Measurements from ENCODE around the gene HDAC5.

The HDAC5 gene

DNA sequence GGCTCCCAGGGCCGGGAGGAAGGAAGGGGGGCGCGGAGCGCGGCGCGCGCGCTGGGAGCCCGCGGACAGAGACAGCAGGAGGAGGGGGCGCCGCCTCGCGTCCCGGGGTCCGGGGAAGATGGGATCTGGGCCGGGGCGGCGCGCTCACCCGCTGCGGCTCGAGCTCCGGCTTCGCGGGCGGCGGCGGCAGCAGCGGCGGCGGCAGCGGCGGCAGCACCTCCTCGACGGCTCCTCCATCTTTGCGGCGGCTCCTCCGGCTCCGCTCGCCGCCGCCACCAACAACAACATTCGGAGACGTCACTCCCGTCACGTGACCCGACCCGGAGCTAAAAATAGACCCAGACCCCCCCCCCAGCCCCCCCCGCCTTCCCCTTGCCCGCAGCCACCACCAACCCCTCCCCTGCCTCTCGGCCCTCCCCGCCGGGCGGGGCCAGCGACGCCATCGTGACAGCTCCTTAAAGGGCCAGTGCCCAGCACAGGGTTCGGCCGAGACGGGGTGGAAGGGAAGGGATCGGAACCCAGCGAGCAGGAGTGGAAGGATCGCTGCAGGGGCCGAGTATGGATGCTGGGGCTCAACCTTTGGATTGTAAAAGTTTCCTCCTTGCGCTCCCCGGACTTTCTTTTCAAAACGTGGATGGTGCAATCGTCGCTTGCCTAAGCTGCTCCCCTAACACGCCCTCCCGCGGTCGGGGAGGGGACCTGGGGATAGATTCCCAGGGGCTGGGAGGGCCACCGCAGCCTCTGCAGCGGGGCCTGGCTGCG lies at the start of gene HDAC5:
TSS of gene HDAC5 (minus strand) at position 286 of the 762 bp plus-strand sequence. CDS start 6,126 bp downstream, outside the sequence.
- H3K4me3 ChIP-seq (ENCODE audit: low read depth, low read length): peak within 1 kb of the TSS; percentile 92
- TF ChIP-seq, protein P1, sequence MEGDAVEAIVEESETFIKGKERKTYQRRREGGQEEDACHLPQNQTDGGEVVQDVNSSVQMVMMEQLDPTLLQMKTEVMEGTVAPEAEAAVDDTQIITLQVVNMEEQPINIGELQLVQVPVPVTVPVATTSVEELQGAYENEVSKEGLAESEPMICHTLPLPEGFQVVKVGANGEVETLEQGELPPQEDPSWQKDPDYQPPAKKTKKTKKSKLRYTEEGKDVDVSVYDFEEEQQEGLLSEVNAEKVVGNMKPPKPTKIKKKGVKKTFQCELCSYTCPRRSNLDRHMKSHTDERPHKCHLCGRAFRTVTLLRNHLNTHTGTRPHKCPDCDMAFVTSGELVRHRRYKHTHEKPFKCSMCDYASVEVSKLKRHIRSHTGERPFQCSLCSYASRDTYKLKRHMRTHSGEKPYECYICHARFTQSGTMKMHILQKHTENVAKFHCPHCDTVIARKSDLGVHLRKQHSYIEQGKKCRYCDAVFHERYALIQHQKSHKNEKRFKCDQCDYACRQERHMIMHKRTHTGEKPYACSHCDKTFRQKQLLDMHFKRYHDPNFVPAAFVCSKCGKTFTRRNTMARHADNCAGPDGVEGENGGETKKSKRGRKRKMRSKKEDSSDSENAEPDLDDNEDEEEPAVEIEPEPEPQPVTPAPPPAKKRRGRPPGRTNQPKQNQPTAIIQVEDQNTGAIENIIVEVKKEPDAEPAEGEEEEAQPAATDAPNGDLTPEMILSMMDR (IDR thresholded peaks at IDR 0.05; ENCODE audit: insufficient read depth, low read depth, low read length, missing control alignments): peak; percentile 67
- peak; percentile 96 for DNase-seq (ENCODE audit: low read depth)

DNA sequence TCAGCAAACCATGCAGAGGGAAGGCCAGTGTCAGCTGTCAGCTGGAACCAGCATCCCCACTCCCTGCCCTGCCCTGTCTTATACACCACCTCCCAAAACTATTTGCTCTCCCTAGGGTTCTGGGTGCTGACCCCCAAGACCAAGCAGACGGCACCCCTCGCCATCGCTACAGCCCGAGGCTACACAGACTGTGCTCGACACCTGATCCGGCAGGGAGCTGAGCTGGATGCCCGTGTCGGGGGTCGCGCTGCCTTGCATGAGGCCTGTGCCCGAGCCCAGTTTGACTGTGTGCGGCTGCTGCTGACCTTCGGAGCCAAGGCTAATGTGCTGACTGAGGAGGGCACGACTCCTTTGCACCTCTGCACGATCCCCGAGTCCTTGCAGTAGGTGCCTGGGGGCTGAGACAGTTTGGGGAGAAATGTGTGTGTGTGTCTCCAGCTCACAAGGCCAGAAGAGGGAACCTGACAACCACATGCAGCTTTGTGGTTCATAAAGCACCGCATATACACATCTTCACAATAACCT lies 48.6 kb upstream of the HDAC5 start:
- no peak for DNase-seq (ENCODE audit: low read depth)
- H3K4me3 ChIP-seq (ENCODE audit: low read depth, low read length): no peak overlapping the region
- TF ChIP-seq, protein P1 (IDR thresholded peaks at IDR 0.05; ENCODE audit: insufficient read depth, low read depth, low read length, missing control alignments): no peak

DNA sequence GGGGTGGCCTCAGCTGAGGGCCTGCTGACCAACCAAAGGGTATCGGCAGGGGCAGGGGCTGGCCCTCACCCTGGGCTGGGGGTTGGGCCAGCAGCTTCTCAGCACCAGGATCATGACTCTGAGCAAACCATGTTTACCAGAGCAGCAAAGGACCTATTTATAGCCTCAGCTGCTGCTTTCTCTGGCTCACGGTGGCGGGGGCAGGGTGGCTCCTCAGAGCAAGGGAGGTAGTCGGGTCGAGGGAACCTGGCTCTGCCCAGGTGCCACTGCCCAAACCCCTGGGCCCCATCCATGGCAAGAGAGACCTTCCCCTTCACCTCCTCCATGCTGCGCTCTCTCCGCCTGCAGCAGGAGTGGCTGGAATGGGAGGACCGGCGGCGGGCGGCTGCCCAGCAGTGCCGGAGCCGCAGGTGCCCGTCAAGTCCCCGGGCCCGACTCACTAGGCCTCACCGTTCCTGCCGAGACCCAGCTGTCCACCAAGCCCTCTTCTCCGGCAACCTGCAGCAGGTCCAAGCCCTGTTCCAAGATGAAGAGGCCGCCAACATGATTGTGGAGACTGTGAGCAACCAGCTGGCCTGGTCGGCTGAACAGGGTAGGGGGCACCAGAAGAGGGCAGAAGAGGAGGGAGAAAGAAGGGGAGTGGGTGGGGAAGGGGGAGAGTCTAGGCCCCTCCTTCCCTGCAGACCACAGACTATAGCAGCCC lies 47.2 kb upstream of the HDAC5 start, which contains the start of gene ASB16:
TSS of gene ASB16 (plus strand) at position 206 of the 703 bp plus-strand sequence. CDS start at position 292, 86 bp downstream.
- no peak within 1 kb of the TSS for H3K4me3 ChIP-seq (ENCODE audit: low read depth, low read length)
- DNase-seq (ENCODE audit: low read depth): no peak
- TF ChIP-seq, protein P1 (IDR thresholded peaks at IDR 0.05; ENCODE audit: insufficient read depth, low read depth, low read length, missing control alignments): no peak

DNA sequence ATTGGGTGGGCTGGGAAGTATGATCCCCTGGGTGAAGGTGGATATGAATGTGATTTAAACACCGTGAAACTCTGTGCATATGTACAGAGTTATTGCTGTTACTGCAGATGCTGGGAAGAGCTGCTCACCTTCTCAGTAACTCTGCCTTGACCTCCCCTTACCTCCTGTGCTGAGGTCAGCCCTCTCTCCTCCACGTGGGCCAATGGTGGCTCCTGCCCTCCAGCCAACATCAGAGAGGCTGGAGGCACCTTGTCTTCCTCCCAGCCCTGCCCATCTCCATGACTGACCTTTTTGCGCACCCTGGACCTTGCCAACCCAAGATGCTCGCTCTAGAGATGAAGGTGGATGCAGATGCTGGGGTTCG lies 46.7 kb upstream of the HDAC5 start:
- TF ChIP-seq, protein P1 (IDR thresholded peaks at IDR 0.05; ENCODE audit: insufficient read depth, low read depth, low read length, missing control alignments): no peak

DNA sequence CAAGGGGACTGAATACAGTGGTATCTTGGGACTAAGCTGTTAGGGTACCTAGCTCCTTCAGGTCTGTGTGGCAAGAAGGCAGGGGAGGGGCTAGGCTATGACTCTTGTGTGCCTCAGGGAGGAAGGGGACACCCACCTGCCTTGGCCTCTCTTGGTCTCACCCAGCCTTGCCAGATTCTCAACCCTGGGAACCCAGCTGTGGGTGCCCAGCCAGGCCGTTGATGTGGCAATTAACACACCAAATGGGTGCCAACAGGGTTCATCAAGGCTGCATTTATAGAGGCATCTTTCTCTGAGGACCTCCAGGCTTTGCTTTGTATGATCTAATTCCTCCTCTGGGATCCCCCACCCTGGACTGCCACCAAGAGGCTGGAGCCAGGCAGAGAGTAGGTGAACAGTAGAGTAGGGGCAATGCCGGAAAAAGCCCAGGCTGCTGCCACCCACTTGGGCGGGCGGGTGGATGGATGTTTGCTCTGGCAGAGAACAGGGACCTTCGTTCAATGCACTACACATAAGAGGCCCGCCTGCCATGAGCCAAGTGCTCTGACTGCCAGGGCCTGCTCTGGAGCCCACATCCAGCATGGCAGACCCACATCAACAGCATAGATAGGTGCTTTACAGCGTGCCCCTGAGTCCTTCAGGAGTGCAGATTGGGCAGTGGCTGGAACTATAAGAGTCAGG lies 43.9 kb upstream of the HDAC5 start:
- H3K4me3 ChIP-seq (ENCODE audit: low read depth, low read length): no peak overlapping the region
- no peak for DNase-seq (ENCODE audit: low read depth)
- TF ChIP-seq, protein P1 (IDR thresholded peaks at IDR 0.05; ENCODE audit: insufficient read depth, low read depth, low read length, missing control alignments): no peak

More for the DNA sequence above, 46.7 kb upstream of the HDAC5 start:
- no peak for DNase-seq (ENCODE audit: low read depth)
- H3K4me3 ChIP-seq (ENCODE audit: low read depth, low read length): no peak overlapping the region

DNA sequence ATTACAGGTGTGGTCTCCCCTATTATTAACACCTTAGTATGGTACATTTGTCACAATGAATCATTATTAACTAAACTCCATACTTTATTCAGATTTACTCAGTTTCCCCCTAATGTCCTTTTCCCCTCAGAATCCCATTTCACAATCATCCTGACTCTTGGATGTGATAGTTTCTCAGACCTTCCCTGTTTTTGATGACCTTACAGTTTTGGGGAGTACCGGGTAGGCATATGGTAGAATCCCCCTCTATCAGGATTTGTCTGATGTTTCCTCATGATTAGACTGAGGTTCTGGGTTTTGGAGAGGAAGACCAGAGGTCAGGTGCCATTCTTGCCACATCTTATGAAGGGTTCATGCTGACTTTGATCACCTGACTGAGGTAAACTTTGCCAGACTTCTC lies 41.0 kb upstream of the HDAC5 start:
- no peak overlapping the region for H3K4me3 ChIP-seq (ENCODE audit: low read depth, low read length)
- no peak for DNase-seq (ENCODE audit: low read depth)
- TF ChIP-seq, protein P1 (IDR thresholded peaks at IDR 0.05; ENCODE audit: insufficient read depth, low read depth, low read length, missing control alignments): no peak
